Measurements from ENCODE around the gene HOXB1. TPM values are rescaled to one million over a fixed set of nuclear protein-coding genes. Genes with fewer than 3 reads are reported as not detected.

The HOXB1 gene
- total and polyA plus RNA-seq, 2 of the 13 experiments (the other 11 are each of a cell fraction or from before 2014, with no cell fraction given), result not detected

- Histone ChIP-seq H3K4me2 (ENCODE audit: low read depth, low read length) (no peak overlapping the region), H3K79me2 (ENCODE audit: insufficient read depth, low read length) (no peaks in the 10 kb centered on the region), H2AFZ (ENCODE audit: low read length) (no peak overlapping the region), H3K27me3 (ENCODE audit: control insufficient read depth in 1 of 2, insufficient read depth in 2 of 2, low read length in 2 of 2) (peaks cover 30 to 97% of the 10 kb centered on the region in 2 experiments), H3K36me3 (replicated peaks in 1 of 2; ENCODE audit: control insufficient read depth in 1 of 2, insufficient read depth in 2 of 2, low read length in 2 of 2) (no peaks in the 10 kb centered on the region), H3K9ac (ENCODE audit: insufficient read depth, low read depth, low read length) (no peak overlapping the region), H3K4me3 (replicated peaks in 1 of 3; ENCODE audit: insufficient read depth in 1 of 3, low read depth in 2 of 3, low read length in 3 of 3) (no peak overlapping the region), H3K27ac (ENCODE audit: extremely low read length, insufficient read depth, low read length) (no peak overlapping the region), H3K4me1 (ENCODE audit: insufficient read depth, low read length) (no peaks in the 10 kb centered on the region), H4K20me1 (ENCODE audit: insufficient read depth, low read length) (0 out of 2 replicates have a peak, but pooled peaks cover 4% of the 10 kb centered on the region), H3K9me3 (ENCODE audit: low read length) (no peaks in the 10 kb centered on the region)
- no peak for DNase-seq (ENCODE audit: low spot score)
- intact Hi-C loops (cut with micrococcal nuclease; ENCODE audit: unreplicated experiment) (no loop called here), in situ Hi-C loops (cut with HindIII; ENCODE audit: extremely low pct_ligation_motif_present, low pct_unique_long_range_greater_than_20kb) (no loop called here)
- TF ChIP-seq EZH2 (conservative IDR thresholded peaks at IDR 0.05; ENCODE audit: low read depth, low read length) (peak; percentile 52; the same call in 1 of the 2 replicates), ZNF567 (CRISPR knock-in tag; IDR thresholded peaks at IDR 0.05; ENCODE audit: borderline replicate concordance) (no peak)
- no peak for FAIRE-seq
- no peak for ATAC-seq
- 14% methylated on average over 26 of the region's 26 CpGs for WGBS (ENCODE audit: low lambda C conversion rate)
- ChIA-PET POLR2A (no interaction called here), CTCF (ENCODE audit: low intra/inter-chr PET ratio, low total read pairs) (no interaction called here)
- BruUV-seq (replicated peaks), result no TSS peak
These were observed 40.4 kb upstream of the HOXB1 start for GRCh38 chr17:48571024-48571818.

- no peaks in the 10 kb centered on the region for H3K9me3 ChIP-seq (ENCODE audit: low read length)
- no peak overlapping the region for H3K9ac ChIP-seq (ENCODE audit: insufficient read depth, low read depth, low read length)
- intact Hi-C loops (cut with micrococcal nuclease; ENCODE audit: unreplicated experiment) (no loop called here), in situ Hi-C loops (cut with HindIII; ENCODE audit: extremely low pct_ligation_motif_present, low pct_unique_long_range_greater_than_20kb) (no loop called here)
- BruUV-seq (replicated peaks), result no TSS peak
- H3K4me1 ChIP-seq (ENCODE audit: insufficient read depth, low read length), result no peaks in the 10 kb centered on the region
- H2AFZ ChIP-seq (ENCODE audit: low read length), result no peak overlapping the region
- no peak for DNase-seq (ENCODE audit: low spot score)
- H3K36me3 ChIP-seq (replicated peaks in 1 of 2; ENCODE audit: control insufficient read depth in 1 of 2, insufficient read depth in 2 of 2, low read length in 2 of 2), result no peaks in the 10 kb centered on the region
- H3K27ac ChIP-seq (ENCODE audit: extremely low read length, insufficient read depth, low read length), result no peak overlapping the region
- no peak overlapping the region for H3K4me3 ChIP-seq (replicated peaks in 1 of 3; ENCODE audit: insufficient read depth in 1 of 3, low read depth in 2 of 3, low read length in 3 of 3)
- no peak for FAIRE-seq
- ChIA-PET POLR2A (no interaction called here), CTCF (ENCODE audit: low intra/inter-chr PET ratio, low total read pairs) (no interaction called here)
- H3K27me3 ChIP-seq (ENCODE audit: control insufficient read depth in 1 of 2, insufficient read depth in 2 of 2, low read length in 2 of 2), result peaks cover 24 to 97% of the 10 kb centered on the region in 2 experiments
- 0 out of 3 replicates have a peak, but pooled peaks have one; percentile 29 for ATAC-seq
- no peaks in the 10 kb centered on the region for H3K79me2 ChIP-seq (ENCODE audit: insufficient read depth, low read length)
- H3K4me2 ChIP-seq (ENCODE audit: low read depth, low read length), result no peak overlapping the region
- 10% methylated on average over 16 of the region's 19 CpGs for WGBS (ENCODE audit: low lambda C conversion rate)
- 0 out of 2 replicates have a peak, but pooled peaks cover 4% of the 10 kb centered on the region for H4K20me1 ChIP-seq (ENCODE audit: insufficient read depth, low read length)
- TF ChIP-seq PRDM15 (CRISPR knock-in tag; IDR thresholded peaks at IDR 0.05) (no peak), TARDBP (CRISPR knock-in tag; IDR thresholded peaks at IDR 0.05) (no peak), KDM5A (IDR thresholded peaks at IDR 0.05; ENCODE audit: borderline replicate concordance, low read length) (no peak), SCMH1 (CRISPR knock-in tag; IDR thresholded peaks at IDR 0.05; ENCODE audit: borderline replicate concordance) (no peak), POLR2AphosphoS5 (IDR thresholded peaks at IDR 0.05; ENCODE audit: low read depth, low read length) (no peak)
These were observed 39.7 kb upstream of the HOXB1 start for GRCh38 chr17:48570325-48571023.
